ENCODE results near the gene TAF7. TPM values are rescaled to one million over a fixed set of nuclear protein-coding genes. Genes with fewer than 3 reads are reported as not detected.
A peak's percentile ranks its signal among the peaks of the same experiment; 100 is the strongest.
"Not testable (repeated sequence)": the region's sequence is repeated elsewhere in the genome, so short reads cannot be mapped to it uniquely, and the experiment has no call there.

The TAF7 gene
- total RNA-seq, 8 experiments from 2014 or later, result 58.8 to 118 (median 71.3) TPM

DNA sequence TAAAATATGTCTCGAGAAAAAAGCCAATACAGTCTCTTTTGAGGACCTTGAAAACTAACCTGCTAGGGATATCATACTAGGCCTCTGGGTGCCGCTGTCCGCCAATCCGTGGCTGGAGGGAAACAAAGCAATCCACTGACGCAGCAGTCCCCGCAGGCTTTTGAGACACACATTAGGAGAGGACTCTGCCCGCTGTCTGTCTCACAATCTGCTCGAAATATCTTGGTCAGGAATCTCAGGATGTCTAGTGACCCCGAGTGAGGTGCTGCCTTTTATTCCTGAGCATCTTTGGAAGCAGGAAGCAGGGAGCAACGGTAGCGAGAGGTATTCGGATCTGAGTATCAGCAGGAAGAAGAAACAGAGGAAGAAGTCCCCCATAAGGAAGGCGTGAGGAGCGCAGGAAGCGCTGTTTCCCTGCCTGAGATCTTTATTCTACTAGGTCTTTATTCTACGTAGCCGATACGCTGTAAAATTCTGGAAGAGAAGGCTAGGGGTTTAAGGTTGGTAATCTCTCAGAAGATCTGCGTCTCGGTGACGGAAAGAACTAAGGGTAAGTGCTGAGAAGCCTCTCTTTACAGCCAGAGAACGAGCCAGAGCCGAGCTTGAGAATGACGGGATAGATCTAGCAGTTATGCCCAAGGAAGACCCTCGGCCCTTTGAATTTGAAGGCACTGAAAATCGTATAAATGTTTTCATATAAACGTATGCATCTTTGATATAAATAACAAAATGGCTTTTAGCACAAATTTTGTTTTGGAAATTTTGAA lies 5.7 kb upstream of the TAF7 start:
- 6 to 89% (median 47%) methylated on average over 8 to 23 of the region's 27 CpGs for WGBS, 10 experiments
- ATAC-seq (replicated peaks in 6 of 8), result peak in 5 of 8 experiments; percentile 62 to 94 (median 72)
- Histone ChIP-seq H3K27ac (no peak overlapping the region), H3K4me1 (replicated peaks in 1 of 2) (no peaks in the 10 kb centered on the region), H3K4me3 (peak overlapping the region in 1 of 5 donors; percentile 32)
- in situ Hi-C loops (cut with MboI; ENCODE audit: low pct_unique_long_range_greater_than_20kb in 2 of 9, low sequenced_read_pairs in 9 of 9, unreplicated experiment in 9 of 9), result no loop called here

GRCh38 chr5:141322261-141322660 lies 1.7 kb upstream of the TAF7 start:
- no peak for ATAC-seq (replicated peaks in 6 of 8)
- Histone ChIP-seq H3K4me1 (replicated peaks in 1 of 2) (no peaks in the 10 kb centered on the region), H3K27ac (no peak overlapping the region), H3K4me3 (no peak overlapping the region)
- in situ Hi-C loops (cut with MboI; ENCODE audit: low pct_unique_long_range_greater_than_20kb in 2 of 9, low sequenced_read_pairs in 9 of 9, unreplicated experiment in 9 of 9), result no loop called here
- 50 to 96% (median 83%) methylated on average over 1 to 3 of the region's 3 CpGs for WGBS, 10 experiments

GRCh38 chr5:141319699-141320098 lies 885 bp downstream of the TAF7 start:
- H3K4me1 ChIP-seq (replicated peaks in 1 of 2), result no peaks in the 10 kb centered on the region
- ATAC-seq (replicated peaks in 6 of 8), result no peak
- WGBS, 10 experiments, result 31 to 93% (median 83%) methylated on average over 2 to 5 of the region's 5 CpGs; no CpG with 5 or more reads in 1 of the 10 experiments
- H3K27ac ChIP-seq, result no peak overlapping the region
- H3K4me3 ChIP-seq, result peak overlapping the region; percentile 48 to 72 (median 67)
- in situ Hi-C loops (cut with MboI; ENCODE audit: low pct_unique_long_range_greater_than_20kb in 2 of 9, low sequenced_read_pairs in 9 of 9, unreplicated experiment in 9 of 9), result no loop called here

DNA sequence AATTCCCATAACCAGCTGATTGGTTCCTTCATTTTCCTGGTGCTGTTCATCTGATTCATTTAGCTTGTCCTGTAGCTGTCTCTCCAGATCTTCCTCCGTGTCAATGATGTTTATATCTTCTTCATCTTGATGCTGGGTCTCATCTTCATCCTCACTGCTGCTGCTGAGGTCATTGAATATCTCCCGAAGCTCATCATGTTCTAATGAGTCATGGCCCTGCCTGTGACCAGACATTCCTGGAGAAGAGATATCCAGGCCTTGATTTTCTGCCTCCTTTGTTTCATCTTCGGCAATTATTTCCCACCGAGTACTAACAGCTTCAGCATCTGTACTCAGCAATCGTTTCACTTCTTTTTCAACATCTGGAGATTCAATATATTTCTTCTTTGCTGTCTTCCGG lies 1.4 kb downstream of the TAF7 start:
- WGBS, 10 experiments, result 84 to 100% (median 98%) methylated on average over 3 to 6 of the region's 6 CpGs; no CpG with 5 or more reads in 1 of the 10 experiments
- Histone ChIP-seq H3K27ac (no peak overlapping the region), H3K4me3 (peak overlapping the region in 3 of 5 donors; percentile 66 to 72 (median 67)), H3K4me1 (replicated peaks in 1 of 2) (no peaks in the 10 kb centered on the region)
- in situ Hi-C loops (cut with MboI; ENCODE audit: low pct_unique_long_range_greater_than_20kb in 2 of 9, low sequenced_read_pairs in 9 of 9, unreplicated experiment in 9 of 9), result no loop called here
- ATAC-seq (replicated peaks in 6 of 8), result no peak

GRCh38 chr5:141316963-141317362 lies 3.6 kb downstream of the TAF7 start:
- 40 to 100% (median 77%) methylated on average over 1 to 4 of the region's 4 CpGs for WGBS, 10 experiments
- H3K27ac ChIP-seq; ATAC-seq (replicated peaks in 6 of 8); H3K4me3 ChIP-seq; H3K4me1 ChIP-seq (replicated peaks in 1 of 2); in situ Hi-C loops (cut with MboI; ENCODE audit: low pct_unique_long_range_greater_than_20kb in 2 of 9, low sequenced_read_pairs in 9 of 9, unreplicated experiment in 9 of 9): not testable (repeated sequence)

- in situ Hi-C loops (cut with MboI; ENCODE audit: low pct_unique_long_range_greater_than_20kb in 2 of 9, low sequenced_read_pairs in 9 of 9, unreplicated experiment in 9 of 9), result no loop called here
- ATAC-seq (replicated peaks in 6 of 8), result no peak
- no peaks in the 10 kb centered on the region for H3K4me1 ChIP-seq (replicated peaks in 1 of 2)
- H3K4me3 ChIP-seq, result no peak overlapping the region
- H3K27ac ChIP-seq, result no peak overlapping the region
Measured at GRCh38 chr5:141313711-141314110, 6.9 kb downstream of the TAF7 start.

GRCh38 chr5:141306630-141307029 lies 14.0 kb downstream of the TAF7 start:
- in situ Hi-C loops (cut with MboI; ENCODE audit: low pct_unique_long_range_greater_than_20kb in 2 of 9, low sequenced_read_pairs in 9 of 9, unreplicated experiment in 9 of 9), result no loop called here
- 67 to 100% (median 100%) methylated on average over 1 of the region's 1 CpG; no CpG with 5 or more reads in 5 of the 10 experiments for WGBS, 10 experiments

GRCh38 chr5:141303756-141304155 lies 16.8 kb downstream of the TAF7 start, which contains the start of gene SLC25A2:
SLC25A2 (minus strand) TSS chr5:141304049; CDS start chr5:141303865, 184 bp downstream.
- no peak for ATAC-seq (replicated peaks in 6 of 8)
- H3K4me3 ChIP-seq, result no peak within 1 kb of the TSS
- no peak within 1 kb of the TSS for H3K27ac ChIP-seq
- no peaks in the 10 kb centered on the region for H3K4me1 ChIP-seq (replicated peaks in 1 of 2)
- in situ Hi-C loops (cut with MboI; ENCODE audit: low pct_unique_long_range_greater_than_20kb in 2 of 9, low sequenced_read_pairs in 9 of 9, unreplicated experiment in 9 of 9), result no loop called here
- 60 to 82% (median 60%) methylated on average over 1 to 3 of the region's 36 CpGs; no CpG with 5 or more reads in 7 of the 10 experiments for WGBS, 10 experiments

More at GRCh38 chr5:141306630-141307029, 14.0 kb downstream of the TAF7 start:
- no peaks in the 10 kb centered on the region for H3K4me1 ChIP-seq (replicated peaks in 1 of 2)
- no peak for ATAC-seq (replicated peaks in 6 of 8)
- H3K4me3 ChIP-seq, result no peak overlapping the region
- no peak overlapping the region for H3K27ac ChIP-seq

- Histone ChIP-seq H3K4me3 (no peak overlapping the region), H3K4me1 (replicated peaks in 1 of 2) (no peaks in the 10 kb centered on the region), H3K27ac (no peak overlapping the region)
- ATAC-seq (replicated peaks in 6 of 8), result no peak
- WGBS, 10 experiments, result 47 to 84% (median 81%) methylated on average over 1 to 4 of the region's 4 CpGs; no CpG with 5 or more reads in 4 of the 10 experiments
- in situ Hi-C loops (cut with MboI; ENCODE audit: low pct_unique_long_range_greater_than_20kb in 2 of 9, low sequenced_read_pairs in 9 of 9, unreplicated experiment in 9 of 9), result no loop called here
Measured at GRCh38 chr5:141298376-141298775, 22.2 kb downstream of the TAF7 start.

GRCh38 chr5:141272906-141273305 lies 47.7 kb downstream of the TAF7 start:
- Histone ChIP-seq H3K4me3 (no peak overlapping the region), H3K27ac (no peak overlapping the region), H3K4me1 (replicated peaks in 1 of 2) (no peaks in the 10 kb centered on the region)
- in situ Hi-C loops (cut with MboI; ENCODE audit: low pct_unique_long_range_greater_than_20kb in 2 of 9, low sequenced_read_pairs in 9 of 9, unreplicated experiment in 9 of 9), result loop anchor here in 1 of 9 experiments (25.0 kb wide), 1 partner anchor 111 kb away; the partner anchor contains the start of genes PCDHB6 and PCDHB7
- ATAC-seq (replicated peaks in 6 of 8), result no peak
- 10 to 90% (median 72%) methylated on average over 1 to 3 of the region's 3 CpGs; no CpG with 5 or more reads in 2 of the 10 experiments for WGBS, 10 experiments

DNA sequence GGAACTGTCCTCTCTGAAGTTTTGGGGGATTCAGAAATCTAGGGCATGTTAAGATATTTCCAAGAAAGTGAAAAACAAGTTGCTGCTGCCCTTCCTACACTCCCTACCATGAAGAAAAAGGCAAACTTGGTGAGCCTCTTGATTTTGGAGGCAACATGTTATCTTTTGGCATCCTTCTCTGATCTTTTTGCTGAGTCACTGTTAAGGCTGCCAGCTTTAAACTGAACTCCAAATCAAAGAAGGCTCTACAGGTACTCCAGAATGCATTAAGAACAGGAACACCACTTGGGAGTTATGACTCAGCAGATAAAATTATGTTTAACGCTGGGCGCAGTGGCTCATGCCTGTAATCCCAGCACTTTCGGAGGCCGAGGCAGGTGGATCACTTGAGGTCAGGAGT lies 51.4 kb downstream of the TAF7 start:
- Histone ChIP-seq H3K4me1 (replicated peaks in 1 of 2) (no peaks in the 10 kb centered on the region), H3K27ac (no peak overlapping the region), H3K4me3 (no peak overlapping the region)
- in situ Hi-C loops (cut with MboI; ENCODE audit: low pct_unique_long_range_greater_than_20kb in 2 of 9, low sequenced_read_pairs in 9 of 9, unreplicated experiment in 9 of 9), result loop anchor here in 1 of 9 experiments (25.0 kb wide), 1 partner anchor 107 kb away; the partner anchor contains the start of genes PCDHB6 and PCDHB7
- ATAC-seq (replicated peaks in 6 of 8), result no peak
- 50 to 100% (median 88%) methylated on average over 1 to 4 of the region's 4 CpGs; no CpG with 5 or more reads in 2 of the 10 experiments for WGBS, 10 experiments
